Endothelial cell of umbilical vein (primary cell): ENCODE data around the gene SEMA3A. TPM values are rescaled to one million over a fixed set of nuclear protein-coding genes. Genes with fewer than 3 reads are reported as not detected.

Experiments
- BruUV-seq: library from RNA; stranded (reverse); fragments of 400-500 nt; replicated peaks from 2 replicates; lab custom pipeline; 2021; lab: Mats Ljungman, UMichigan
- CTCF ChIA-PET: fragments of 300-600, 350-600 bp; sonication (Branson Sonifier 250); formaldehyde crosslinking; loops from one replicate; lab custom pipeline; 2021; ENCODE audit warnings: antibody characterized with exemption, inconsistent platforms; lab: Charles Lee
- POLR2A ChIA-PET: fragments of 300-600, 350-600 bp; sonication (Branson Sonifier 250); formaldehyde crosslinking; loops from one replicate; lab custom pipeline; 2021; ENCODE audit warnings: antibody characterized with exemption, inconsistent platforms; lab: Charles Lee
- DNase-seq: peaks from one replicate; pipeline ENCODE4 v3.0.0-alpha.2; 2011; ENCODE audit warnings: low read depth, low spot score
- FAIRE-seq: peaks from 2 replicates; lab custom pipeline; 2011; peaks lifted over from hg19 to GRCh38; lab: Jason Lieb, UNC
- H2AFZ ChIP-seq: 2 replicates; pipeline ENCODE4 v1.6.0; 2012; ENCODE audit warnings: low read depth, low read length, control low read depth, inconsistent platforms
- H3K27ac ChIP-seq: 2 replicates; pipeline ENCODE4 v1.5.1; 2011; ENCODE audit warnings: low read depth, mild to moderate bottlenecking, control low read depth, low read length, moderate library complexity; ENCODE audit not compliant: insufficient read depth
- H3K27me3 ChIP-seq, 2 experiments: 2 replicates each; pipeline versions ENCODE4 v1.6.0 to v1.6.1; 2011; ENCODE audit warnings: low read length in 2 of 2, mixed read lengths in 1 of 2; ENCODE audit not compliant: control insufficient read depth in 2 of 2, insufficient read depth in 2 of 2
- H3K36me3 ChIP-seq, 2 experiments: 2 replicates in 1 of 2; 3 replicates in 1 of 2; pipeline ENCODE4 v1.5.1; 2011; ENCODE audit warnings: low read length in 2 of 2, mild to moderate bottlenecking in 1 of 2, moderate library complexity in 1 of 2; ENCODE audit not compliant: control insufficient read depth in 2 of 2, insufficient read depth in 2 of 2; ENCODE audit errors: extremely low read depth in 1 of 2
- H3K4me1 ChIP-seq: 3 replicates; pipeline ENCODE4 v1.5.1; 2011; ENCODE audit warnings: mild to moderate bottlenecking, low read length; ENCODE audit not compliant: control insufficient read depth, insufficient read depth; ENCODE audit errors: extremely low read depth
- H3K4me2 ChIP-seq: 2 replicates; pipeline ENCODE4 v1.6.1; 2011; ENCODE audit warnings: low read length, control low read depth, mixed read lengths; ENCODE audit not compliant: insufficient read depth
- H3K4me3 ChIP-seq, 3 experiments: fragments of 200-600 bp in 1 of 3; sonication (generic), shearing (Covaris generic) in 1 of 3; replicated peaks in 1 of 3; 2 replicates each; pipeline ENCODE4 v1.5.1; 2011 to 2016; ENCODE audit warnings: control low read depth in 3 of 3, low read length in 3 of 3, mild to moderate bottlenecking in 2 of 3, inconsistent platforms in 1 of 3, low read depth in 1 of 3, moderate library complexity in 1 of 3; ENCODE audit not compliant: insufficient read depth in 1 of 3
- H3K79me2 ChIP-seq: 2 replicates; pipeline ENCODE4 v1.6.0; 2012; ENCODE audit warnings: low read length, inconsistent platforms; ENCODE audit not compliant: control insufficient read depth, insufficient read depth
- H3K9ac ChIP-seq: replicated peaks from 2 replicates; pipeline ENCODE3; 2011; ENCODE audit warnings: low read length, control low read depth; ENCODE audit not compliant: insufficient read depth; ENCODE audit errors: extremely low read depth
- H3K9me1 ChIP-seq: replicated peaks from 3 replicates; pipeline ENCODE4 v1.6.0; 2011; ENCODE audit warnings: mild to moderate bottlenecking, low read length; ENCODE audit not compliant: control insufficient read depth, insufficient read depth; ENCODE audit errors: extremely low read depth
- H3K9me3 ChIP-seq: replicated peaks from 2 replicates; pipeline ENCODE4 v1.5.1; 2012; ENCODE audit warnings: low read length, inconsistent platforms; ENCODE audit not compliant: control insufficient read depth, insufficient read depth
- H4K20me1 ChIP-seq: replicated peaks from 2 replicates; pipeline ENCODE3; 2011; ENCODE audit warnings: mild to moderate bottlenecking, low read length; ENCODE audit not compliant: control insufficient read depth, insufficient read depth; ENCODE audit errors: extremely low read depth
- CTCF ChIP-seq, 2 donors: IDR thresholded peaks; 1 replicate in 1 of 2; 2 replicates in 1 of 2; pipeline ENCODE4 v1.5.1; 2011; ENCODE audit warnings: low read length in 2 of 2, mild to moderate bottlenecking in 2 of 2, moderate library complexity in 2 of 2, control low read depth in 1 of 2, inconsistent platforms in 1 of 2, low read depth in 1 of 2; ENCODE audit not compliant: insufficient read depth in 1 of 2; ENCODE audit errors: extremely low read depth in 1 of 2
- EZH2 ChIP-seq: IDR thresholded peaks from 2 replicates; pipeline ENCODE4 v1.6.1; 2012; ENCODE audit warnings: borderline replicate concordance, low read depth, mild to moderate bottlenecking, moderate library complexity, low read length, inconsistent platforms; ENCODE audit not compliant: severe bottlenecking
- FOS ChIP-seq: IDR thresholded peaks from 2 replicates; pipeline ENCODE4 v1.6.1; 2011; ENCODE audit warnings: mild to moderate bottlenecking, low read length, moderate library complexity, borderline replicate concordance; ENCODE audit not compliant: insufficient read depth
- GATA2 ChIP-seq: IDR thresholded peaks from 2 replicates; pipeline ENCODE4 v1.7.0; 2011; ENCODE audit warnings: low read depth, mild to moderate bottlenecking, moderate library complexity, mixed read lengths, low read length; ENCODE audit not compliant: insufficient read length, insufficient read depth
- JUN ChIP-seq: IDR thresholded peaks from 2 replicates; pipeline ENCODE4 v1.6.1; 2011; ENCODE audit warnings: borderline replicate concordance, low read depth; ENCODE audit not compliant: insufficient read length, insufficient read depth
- MAX ChIP-seq: IDR thresholded peaks from 2 replicates; pipeline ENCODE4 v1.6.1; 2011; ENCODE audit not compliant: insufficient read depth, insufficient read length
- MYC ChIP-seq: IDR thresholded peaks from one replicate; pipeline ENCODE4 v1.6.1; 2011; ENCODE audit warnings: mild to moderate bottlenecking, low read depth, low read length
- POLR2A ChIP-seq: IDR thresholded peaks from 2 replicates; pipeline ENCODE4 v1.6.1; 2012; ENCODE audit warnings: low read depth, mild to moderate bottlenecking, control low read depth, low read length
- POLR2AphosphoS5 ChIP-seq: IDR thresholded peaks from 2 replicates; pipeline ENCODE4 v1.6.1; 2012; ENCODE audit warnings: low read depth, mild to moderate bottlenecking, control low read depth, low read length, moderate library complexity; ENCODE audit not compliant: insufficient read depth
- dilution Hi-C: fragments of 300-500 bp; cut with MboI; formaldehyde crosslinking; loops from one replicate; pipeline ENCODE4 v1.15.0; 2019; ENCODE audit warnings: low sequenced_read_pairs; ENCODE audit not compliant: extremely low pct_ligation_motif_present
- intact Hi-C: fragments of 100-400 bp; cut with micrococcal nuclease; formaldehyde crosslinking; loops from one replicate; pipeline ENCODE4 v1.10.0; 2022
- polyA plus RNA-seq, 4 experiments: library from polyadenylated mRNA; depleted of rRNA in 3 of 4; stranded (reverse) in 3 of 4; unstranded in 1 of 4; fragments of >200 nt; gene quantifications; 2 replicates each; pipeline versions ENCODE4 v1.2.1 to v1.2.3, GENCODE V29; 2011 to 2012; ENCODE audit warnings: missing spikeins in 1 of 4
- total RNA-seq: library from RNA; stranded (reverse); gene quantifications from 2 replicates; pipeline ENCODE4 v1.2.3, GENCODE V29; 2021

The SEMA3A gene
- total and polyA plus RNA-seq, 2 donors (not counting 3 experiments of a cell fraction or from before 2014, with no cell fraction given), result 0.68 to 1.2 TPM

- Histone ChIP-seq H2AFZ (peak overlapping the region; percentile 46), H3K36me3 (no peaks in the 10 kb centered on the region), H3K4me3 (no peak overlapping the region), H3K27ac (peak overlapping the region; percentile 65), H3K9me1 (no peaks in the 10 kb centered on the region), H3K27me3 (no peaks in the 10 kb centered on the region), H4K20me1 (no peaks in the 10 kb centered on the region), H3K9me3 (no peaks in the 10 kb centered on the region), H3K4me2 (no peak overlapping the region), H3K79me2 (no peaks in the 10 kb centered on the region), H3K9ac (peak overlapping the region; percentile 5), H3K4me1 (peaks cover 15% of the 10 kb centered on the region)
- DNase-seq (peak; percentile 95), FAIRE-seq (peak; percentile 35)
- no TSS peak for BruUV-seq
- TF ChIP-seq FOS (peak; percentile 71), MAX (no peak), POLR2A (no peak), POLR2AphosphoS5 (no peak), JUN (peak; percentile 75), MYC (no peak), EZH2 (no peak), GATA2 (peak; percentile 93), CTCF (IDR thresholded peaks at IDR 0.05; ENCODE audit: extremely low read depth in 1 of 2, insufficient read depth in 1 of 2, low read depth in 1 of 2, low read length in 2 of 2) (no peak)
- CTCF ChIA-PET, result interaction anchor here (0.9 to 1.4 kb wide), 4 partner anchors 8 to 123 kb away, joined by 3 read pairs; no protein-coding TSS in a partner anchor
- dilution Hi-C loops, result no loop called here
- intact Hi-C loops, result loop anchor here (1.0 to 5.0 kb wide), 3 partner anchors 35 to 99 kb away; no protein-coding TSS in a partner anchor
- POLR2A ChIA-PET, result no interaction called here
Measured at GRCh38 chr7:84025332-84025927, 169.2 kb downstream of the SEMA3A start.
